Astrocyte (in vitro differentiated cells and primary cell): ENCODE data around the gene SDHB. TPM values are rescaled to one million over a fixed set of nuclear protein-coding genes. Genes with fewer than 3 reads are reported as not detected.

Experiments
- DNase-seq: peaks from one replicate; pipeline ENCODE4 v3.0.0-alpha.2; 2010; ENCODE audit warnings: low read depth
- FAIRE-seq: peaks from 2 replicates; lab custom pipeline; 2011; peaks lifted over from hg19 to GRCh38; lab: Jason Lieb, UNC
- H2AFZ ChIP-seq: 2 replicates; pipeline ENCODE4 v1.6.0; 2012; ENCODE audit warnings: low read depth, low read length, inconsistent platforms
- H3K27ac ChIP-seq: 2 replicates; pipeline ENCODE4 v1.5.1; 2011; ENCODE audit warnings: low read depth, low read length, inconsistent platforms
- H3K27me3 ChIP-seq: 2 replicates; pipeline ENCODE4 v1.6.0; 2011; ENCODE audit warnings: low read length, inconsistent platforms; ENCODE audit not compliant: insufficient read depth
- H3K36me3 ChIP-seq: 2 replicates; pipeline ENCODE4 v1.5.1; 2011; ENCODE audit warnings: low read length, inconsistent platforms; ENCODE audit not compliant: insufficient read depth
- H3K4me1 ChIP-seq: 2 replicates; pipeline ENCODE4 v1.5.1; 2011; ENCODE audit warnings: low read length, inconsistent platforms; ENCODE audit not compliant: insufficient read depth
- H3K4me2 ChIP-seq: 2 replicates; pipeline ENCODE4 v1.6.0; 2012; ENCODE audit warnings: low read length, inconsistent platforms
- H3K4me3 ChIP-seq: 2 replicates; pipeline ENCODE4 v1.5.1; 2011; ENCODE audit warnings: low read depth, mild to moderate bottlenecking, low read length, inconsistent platforms; ENCODE audit not compliant: insufficient read depth
- H3K79me2 ChIP-seq: 2 replicates; pipeline ENCODE4 v1.6.0; 2012; ENCODE audit warnings: mild to moderate bottlenecking, low read length, inconsistent platforms; ENCODE audit not compliant: insufficient read depth
- H3K9ac ChIP-seq: 2 replicates; pipeline ENCODE4 v1.6.0; 2012; ENCODE audit warnings: mild to moderate bottlenecking, low read length, inconsistent platforms
- H3K9me3 ChIP-seq: 2 replicates; pipeline ENCODE4 v1.5.1; 2012; ENCODE audit warnings: low read depth, mild to moderate bottlenecking, low read length, inconsistent platforms; ENCODE audit not compliant: insufficient read depth
- H4K20me1 ChIP-seq: 2 replicates; pipeline ENCODE4 v1.6.0; 2012; ENCODE audit warnings: low read length, inconsistent platforms; ENCODE audit not compliant: insufficient read depth
- H3K27ac Mint-ChIP-seq: one replicate; pipeline ENCODE4 v1.8.0; 2021; ENCODE audit warnings: mild to moderate bottlenecking, mixed read lengths; ENCODE audit not compliant: unreplicated experiment
- H3K27me3 Mint-ChIP-seq: one replicate; pipeline ENCODE4 v1.8.0; 2021; ENCODE audit warnings: low read depth, mixed read lengths; ENCODE audit not compliant: unreplicated experiment
- H3K36me3 Mint-ChIP-seq: one replicate; pipeline ENCODE4 v1.8.0; 2021; ENCODE audit warnings: low read depth, mixed read lengths; ENCODE audit not compliant: unreplicated experiment
- H3K4me1 Mint-ChIP-seq: one replicate; pipeline ENCODE4 v1.8.0; 2021; ENCODE audit warnings: low read depth, mixed read lengths; ENCODE audit not compliant: unreplicated experiment
- H3K4me3 Mint-ChIP-seq: one replicate; pipeline ENCODE4 v1.8.0; 2021; ENCODE audit warnings: mild to moderate bottlenecking, moderate library complexity, mixed read lengths; ENCODE audit not compliant: unreplicated experiment
- H3K9me3 Mint-ChIP-seq: one replicate; pipeline ENCODE4 v1.8.0; 2021; ENCODE audit warnings: mild to moderate bottlenecking, mixed read lengths; ENCODE audit not compliant: unreplicated experiment
- CTCF ChIP-seq: IDR thresholded peaks from 2 replicates; pipeline ENCODE4 v1.5.1; 2011; ENCODE audit warnings: low read depth, mild to moderate bottlenecking, inconsistent platforms, low read length, moderate library complexity; ENCODE audit not compliant: insufficient read depth
- EZH2 ChIP-seq: IDR thresholded peaks from 2 replicates; pipeline ENCODE4 v1.6.1; 2012; ENCODE audit warnings: mild to moderate bottlenecking, low read length, inconsistent platforms; ENCODE audit not compliant: insufficient read depth
- total RNA-seq: library from RNA; stranded (reverse); gene quantifications from 2 replicates; pipeline ENCODE4 v1.2.1, GENCODE V29; 2021

Gene SDHB
- total RNA-seq, 1 donor from 2014 or later, result 84.9 TPM

GRCh38 chr1:17040135-17040534 lies 13.7 kb downstream of the SDHB start:
- H3K36me3 ChIP-seq, result peaks cover 36% of the 10 kb centered on the region
- H3K4me3 ChIP-seq, result no peak overlapping the region
- H3K27me3 ChIP-seq, result no peaks in the 10 kb centered on the region
- H3K4me1 ChIP-seq, result no peaks in the 10 kb centered on the region
- no peak overlapping the region for H3K4me2 ChIP-seq
- no peak overlapping the region for H2AFZ ChIP-seq
- TF ChIP-seq EZH2 (no peak), CTCF (no peak)
- FAIRE-seq, result no peak
- H3K9ac ChIP-seq, result no peak overlapping the region
- Mint-ChIP-seq H3K4me3 (no peak overlapping the region), H3K27me3 (no peaks in the 10 kb centered on the region), H3K9me3 (no peaks in the 10 kb centered on the region), H3K4me1 (peaks cover 4% of the 10 kb centered on the region), H3K27ac (no peak overlapping the region), H3K36me3 (peaks cover 4% of the 10 kb centered on the region)
- no peaks in the 10 kb centered on the region for H3K9me3 ChIP-seq
- peaks cover 10% of the 10 kb centered on the region for H4K20me1 ChIP-seq
- DNase-seq, result no peak
- H3K79me2 ChIP-seq, result peaks cover 23% of the 10 kb centered on the region
- peak overlapping the region; percentile 25 for H3K27ac ChIP-seq

- peaks cover 30% of the 10 kb centered on the region for H3K36me3 ChIP-seq
- H3K79me2 ChIP-seq, result peaks cover 16% of the 10 kb centered on the region
- Mint-ChIP-seq H3K36me3 (peaks cover 4% of the 10 kb centered on the region), H3K4me1 (peaks cover 4% of the 10 kb centered on the region), H3K27ac (no peak overlapping the region), H3K4me3 (no peak overlapping the region), H3K27me3 (no peaks in the 10 kb centered on the region), H3K9me3 (no peaks in the 10 kb centered on the region)
- H3K9ac ChIP-seq, result no peak overlapping the region
- H3K9me3 ChIP-seq, result no peaks in the 10 kb centered on the region
- no peak overlapping the region for H3K27ac ChIP-seq
- H4K20me1 ChIP-seq, result peaks cover 6% of the 10 kb centered on the region
- TF ChIP-seq CTCF (no peak), EZH2 (no peak)
- no peak overlapping the region for H2AFZ ChIP-seq
- H3K4me2 ChIP-seq, result no peak overlapping the region
- no peak for FAIRE-seq
- H3K4me1 ChIP-seq, result no peaks in the 10 kb centered on the region
- H3K27me3 ChIP-seq, result no peaks in the 10 kb centered on the region
- H3K4me3 ChIP-seq, result no peak overlapping the region
- no peak for DNase-seq
These were observed 14.3 kb downstream of the SDHB start for GRCh38 chr1:17039522-17039921.

GRCh38 chr1:17033481-17033880 lies 20.4 kb downstream of the SDHB start:
- Histone ChIP-seq H3K4me1 (no peaks in the 10 kb centered on the region), H3K27ac (no peak overlapping the region), H2AFZ (no peak overlapping the region), H4K20me1 (peaks cover 15% of the 10 kb centered on the region), H3K36me3 (peaks cover 22% of the 10 kb centered on the region), H3K79me2 (peaks cover 8% of the 10 kb centered on the region), H3K27me3 (no peaks in the 10 kb centered on the region), H3K9me3 (no peaks in the 10 kb centered on the region), H3K9ac (no peak overlapping the region), H3K4me3 (no peak overlapping the region), H3K4me2 (no peak overlapping the region)
- Mint-ChIP-seq H3K36me3 (no peaks in the 10 kb centered on the region), H3K27me3 (no peaks in the 10 kb centered on the region), H3K4me3 (no peak overlapping the region), H3K4me1 (no peaks in the 10 kb centered on the region), H3K9me3 (no peaks in the 10 kb centered on the region), H3K27ac (no peak overlapping the region)
- DNase-seq, result no peak
- no peak for FAIRE-seq
- TF ChIP-seq CTCF (no peak), EZH2 (no peak)
